Mesendoderm (in vitro differentiated cells): ENCODE measurements around the gene RNF150.

Experiments
- DNase-seq: peaks from one replicate; pipeline ENCODE4 v3.0.0; 2013
- H2AK5ac ChIP-seq: 2 replicates; pipeline ENCODE4 v1.6.1; 2013; ENCODE audit warnings: low read length, inconsistent platforms
- H2BK120ac ChIP-seq: 2 replicates; pipeline ENCODE4 v1.6.1; 2013; ENCODE audit warnings: low read depth, mild to moderate bottlenecking, low read length, moderate library complexity, mixed read lengths
- H2BK15ac ChIP-seq: replicated peaks from 2 replicates; pipeline ENCODE4 v1.6.1; 2013; ENCODE audit warnings: low read depth, mild to moderate bottlenecking, moderate library complexity
- H2BK5ac ChIP-seq: 2 replicates; pipeline ENCODE4 v1.6.1; 2013; ENCODE audit warnings: low read length, inconsistent platforms
- H3K18ac ChIP-seq: 2 replicates; pipeline ENCODE4 v1.6.1; 2013; ENCODE audit warnings: mild to moderate bottlenecking, low read length, mixed read lengths
- H3K23ac ChIP-seq: one replicate; pipeline ENCODE4 v1.6.1; 2013; ENCODE audit warnings: low read length
- H3K27ac ChIP-seq: 2 replicates; pipeline ENCODE4 v1.5.1; 2013; ENCODE audit warnings: low read depth, mild to moderate bottlenecking, inconsistent platforms, low read length, moderate library complexity
- H3K27me3 ChIP-seq: 2 replicates; pipeline ENCODE4 v1.6.1; 2013; ENCODE audit warnings: low read length, control low read depth, mild to moderate bottlenecking, inconsistent platforms; ENCODE audit not compliant: insufficient read depth, poor library complexity
- H3K36me3 ChIP-seq: 2 replicates; pipeline ENCODE4 v1.6.1; 2013; ENCODE audit warnings: low read length, inconsistent platforms; ENCODE audit not compliant: control insufficient read depth, insufficient read depth
- H3K4ac ChIP-seq: one replicate; pipeline ENCODE4 v1.6.1; 2013; ENCODE audit warnings: low read depth, mild to moderate bottlenecking, low read length, moderate library complexity
- H3K4me1 ChIP-seq: 2 replicates; pipeline ENCODE4 v1.6.1; 2013; ENCODE audit warnings: low read depth, low read length, inconsistent platforms; ENCODE audit not compliant: control insufficient read depth
- H3K4me2 ChIP-seq: 2 replicates; pipeline ENCODE4 v1.6.1; 2013; ENCODE audit warnings: low read length
- H3K4me3 ChIP-seq: 2 replicates; pipeline ENCODE4 v1.5.1; 2013; ENCODE audit warnings: mild to moderate bottlenecking, low read length
- H3K56ac ChIP-seq: one replicate; pipeline ENCODE4 v1.6.1; 2013; ENCODE audit warnings: low read length
- H3K79me1 ChIP-seq: 2 replicates; pipeline ENCODE4 v1.6.1; 2013; ENCODE audit warnings: low read length, inconsistent platforms
- H3K79me2 ChIP-seq: 2 replicates; pipeline ENCODE4 v1.6.1; 2013; ENCODE audit warnings: mild to moderate bottlenecking, low read length; ENCODE audit not compliant: control insufficient read depth, insufficient read depth
- H3K9ac ChIP-seq: 2 replicates; pipeline ENCODE4 v1.6.1; 2013; ENCODE audit warnings: low read length, inconsistent platforms
- H4K5ac ChIP-seq: one replicate; pipeline ENCODE4 v1.6.1; 2013; ENCODE audit warnings: low read length
- H4K8ac ChIP-seq: one replicate; pipeline ENCODE4 v1.6.1; 2013; ENCODE audit warnings: low read depth, mild to moderate bottlenecking, control low read depth, low read length, moderate library complexity
- WGBS: extraction: QIAGEN DNeasy Blood & Tissue Kit; methylation state at CpG from one replicate; pipeline ENCODE4 v1.1.7; 2013; ENCODE audit warnings: low lambda C conversion rate, missing lambda C conversion rate; ENCODE audit not compliant: insufficient coverage; ENCODE audit errors: extremely low coverage; 5-methylcytosine and 5-hydroxymethylcytosine counted together

Gene RNF150

GRCh38 chr4:141065872-141066271 is 67.4 kb downstream of the RNF150 start:
- Histone ChIP-seq H3K4me2 (no peak overlapping the region), H3K79me1 (no peaks in the 10 kb centered on the region), H4K5ac (no peak overlapping the region), H3K23ac (no peak overlapping the region), H3K4me3 (no peak overlapping the region), H2AK5ac (no peak overlapping the region), H3K36me3 (no peaks in the 10 kb centered on the region), H2BK15ac (no peak overlapping the region), H2BK120ac (no peak overlapping the region), H3K27ac (no peak overlapping the region), H3K18ac (no peak overlapping the region), H3K4me1 (no peaks in the 10 kb centered on the region), H3K9ac (no peak overlapping the region), H3K4ac (no peak overlapping the region), H4K8ac (no peak overlapping the region), H3K56ac (no peak overlapping the region), H3K27me3 (no peaks in the 10 kb centered on the region), H3K79me2 (no peaks in the 10 kb centered on the region), H2BK5ac (no peak overlapping the region)
- no CpG with 5 or more reads among the region's 3 CpGs for WGBS
- DNase-seq, result no peak

- no peak overlapping the region for H4K8ac ChIP-seq
- H2BK15ac ChIP-seq, result no peak overlapping the region
- H3K79me1 ChIP-seq, result no peaks in the 10 kb centered on the region
- H2BK120ac ChIP-seq, result no peak overlapping the region
- no CpG with 5 or more reads among the region's 4 CpGs for WGBS
- H3K4me2 ChIP-seq, result no peak overlapping the region
- no peak overlapping the region for H2AK5ac ChIP-seq
- H3K36me3 ChIP-seq, result no peaks in the 10 kb centered on the region
- H3K4ac ChIP-seq, result no peak overlapping the region
- H3K4me1 ChIP-seq, result no peaks in the 10 kb centered on the region
- no peak overlapping the region for H3K9ac ChIP-seq
- H3K18ac ChIP-seq, result no peak overlapping the region
- no peaks in the 10 kb centered on the region for H3K27me3 ChIP-seq
- no peak overlapping the region for H3K27ac ChIP-seq
- no peak overlapping the region for H3K23ac ChIP-seq
- no peak overlapping the region for H3K56ac ChIP-seq
- H4K5ac ChIP-seq, result no peak overlapping the region
- no peaks in the 10 kb centered on the region for H3K79me2 ChIP-seq
- H3K4me3 ChIP-seq, result no peak overlapping the region
- H2BK5ac ChIP-seq, result no peak overlapping the region
- DNase-seq, result no peak
Measured at GRCh38 chr4:141062651-141063050, 70.6 kb downstream of the RNF150 start.

- Histone ChIP-seq H3K56ac (no peak overlapping the region), H3K4ac (no peak overlapping the region), H3K36me3 (no peaks in the 10 kb centered on the region), H3K27ac (no peak overlapping the region), H3K18ac (no peak overlapping the region), H3K79me2 (no peaks in the 10 kb centered on the region), H3K4me1 (no peaks in the 10 kb centered on the region), H3K4me3 (no peak overlapping the region), H3K9ac (no peak overlapping the region), H3K4me2 (no peak overlapping the region), H2BK120ac (no peak overlapping the region), H3K23ac (no peak overlapping the region), H2BK5ac (no peak overlapping the region), H4K5ac (no peak overlapping the region), H4K8ac (no peak overlapping the region), H3K27me3 (no peaks in the 10 kb centered on the region), H2BK15ac (no peak overlapping the region), H2AK5ac (no peak overlapping the region), H3K79me1 (no peaks in the 10 kb centered on the region)
- no CpG with 5 or more reads among the region's 4 CpGs for WGBS
- DNase-seq, result no peak
Measured at GRCh38 chr4:141058591-141059512, 74.4 kb downstream of the RNF150 start.

- Histone ChIP-seq H3K4me3 (no peak overlapping the region), H2AK5ac (no peak overlapping the region), H4K8ac (no peak overlapping the region), H3K9ac (no peak overlapping the region), H3K56ac (no peak overlapping the region), H3K36me3 (no peaks in the 10 kb centered on the region), H3K4me2 (no peak overlapping the region), H2BK5ac (no peak overlapping the region), H2BK120ac (peak overlapping the region; percentile 45), H3K79me2 (no peaks in the 10 kb centered on the region), H3K4ac (no peak overlapping the region), H3K4me1 (no peaks in the 10 kb centered on the region), H4K5ac (no peak overlapping the region), H3K23ac (no peak overlapping the region), H3K27ac (no peak overlapping the region), H2BK15ac (no peak overlapping the region), H3K18ac (no peak overlapping the region), H3K27me3 (no peaks in the 10 kb centered on the region), H3K79me1 (no peaks in the 10 kb centered on the region)
- DNase-seq, result no peak
- WGBS, result no CpG with 5 or more reads among the region's 2 CpGs
Measured at GRCh38 chr4:141057582-141057981, 75.7 kb downstream of the RNF150 start.

- H3K18ac ChIP-seq, result no peak overlapping the region
- H3K4me1 ChIP-seq, result no peaks in the 10 kb centered on the region
- no peak overlapping the region for H3K4me2 ChIP-seq
- H2AK5ac ChIP-seq, result no peak overlapping the region
- H3K79me1 ChIP-seq, result no peaks in the 10 kb centered on the region
- H4K5ac ChIP-seq, result no peak overlapping the region
- no peak overlapping the region for H2BK5ac ChIP-seq
- no peaks in the 10 kb centered on the region for H3K36me3 ChIP-seq
- no peak overlapping the region for H4K8ac ChIP-seq
- H3K27me3 ChIP-seq, result no peaks in the 10 kb centered on the region
- H3K23ac ChIP-seq, result no peak overlapping the region
- no CpG with 5 or more reads among the region's 3 CpGs for WGBS
- no peak overlapping the region for H3K4ac ChIP-seq
- H3K9ac ChIP-seq, result no peak overlapping the region
- no peak overlapping the region for H3K4me3 ChIP-seq
- H3K79me2 ChIP-seq, result no peaks in the 10 kb centered on the region
- H2BK15ac ChIP-seq, result no peak overlapping the region
- H3K56ac ChIP-seq, result no peak overlapping the region
- H2BK120ac ChIP-seq, result peak overlapping the region; percentile 67
- no peak overlapping the region for H3K27ac ChIP-seq
- peak; percentile 79 for DNase-seq
Measured at GRCh38 chr4:141056473-141056872, 76.8 kb downstream of the RNF150 start.

- no peak overlapping the region for H3K9ac ChIP-seq
- WGBS, result no CpG with 5 or more reads among the region's 2 CpGs
- no peaks in the 10 kb centered on the region for H3K79me2 ChIP-seq
- H2BK5ac ChIP-seq, result no peak overlapping the region
- H3K36me3 ChIP-seq, result no peaks in the 10 kb centered on the region
- H2BK120ac ChIP-seq, result no peak overlapping the region
- H2AK5ac ChIP-seq, result no peak overlapping the region
- H3K79me1 ChIP-seq, result no peaks in the 10 kb centered on the region
- no peak overlapping the region for H3K18ac ChIP-seq
- no peak for DNase-seq
- H3K27ac ChIP-seq, result no peak overlapping the region
- no peaks in the 10 kb centered on the region for H3K27me3 ChIP-seq
- H3K4me3 ChIP-seq, result no peak overlapping the region
- no peaks in the 10 kb centered on the region for H3K4me1 ChIP-seq
- no peak overlapping the region for H4K5ac ChIP-seq
- H4K8ac ChIP-seq, result no peak overlapping the region
- no peak overlapping the region for H2BK15ac ChIP-seq
- H3K23ac ChIP-seq, result no peak overlapping the region
- no peak overlapping the region for H3K4me2 ChIP-seq
- H3K56ac ChIP-seq, result no peak overlapping the region
- H3K4ac ChIP-seq, result no peak overlapping the region
Measured at GRCh38 chr4:141054446-141054845, 78.8 kb downstream of the RNF150 start.
